Stimulated activated CD8-positive, alpha-beta memory T cell treated with anti-CD3 and anti-CD28 coated beads, Interleukin-7, amount 100 ng/mL, for 4 hours (primary cell): ENCODE measurements around the gene POLR3C.
"Not testable (repeated sequence)": the region's sequence is repeated elsewhere in the genome, so short reads cannot be mapped to it uniquely, and the experiment has no call there.

Source experiments
- DNase-seq, 2 donors: peaks; one replicate each; pipeline ENCODE4 v3.0.0-alpha.2; 2020; ENCODE audit warnings: low read depth in 2 of 2

POLR3C gene

DNA sequence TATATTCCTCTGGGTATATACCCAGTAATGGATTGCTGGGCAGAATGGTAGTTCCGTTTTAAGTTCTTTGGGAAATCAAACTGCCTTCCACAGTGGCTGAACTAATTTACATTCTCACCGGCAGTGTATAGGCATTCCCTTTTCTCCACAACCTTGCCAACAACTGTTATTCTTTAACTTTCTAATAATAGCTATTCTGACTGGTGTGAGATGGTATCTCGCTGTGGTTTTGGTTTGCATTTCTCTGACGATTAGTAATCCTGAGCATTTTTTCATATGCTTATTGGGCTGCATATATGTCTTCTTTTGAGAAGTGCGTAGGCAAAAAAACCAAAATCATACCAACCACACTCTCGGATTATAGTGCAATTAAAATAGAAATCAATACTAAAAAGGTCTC, 5.9 kb upstream of the POLR3C start:
- not testable (repeated sequence) for DNase-seq

DNA sequence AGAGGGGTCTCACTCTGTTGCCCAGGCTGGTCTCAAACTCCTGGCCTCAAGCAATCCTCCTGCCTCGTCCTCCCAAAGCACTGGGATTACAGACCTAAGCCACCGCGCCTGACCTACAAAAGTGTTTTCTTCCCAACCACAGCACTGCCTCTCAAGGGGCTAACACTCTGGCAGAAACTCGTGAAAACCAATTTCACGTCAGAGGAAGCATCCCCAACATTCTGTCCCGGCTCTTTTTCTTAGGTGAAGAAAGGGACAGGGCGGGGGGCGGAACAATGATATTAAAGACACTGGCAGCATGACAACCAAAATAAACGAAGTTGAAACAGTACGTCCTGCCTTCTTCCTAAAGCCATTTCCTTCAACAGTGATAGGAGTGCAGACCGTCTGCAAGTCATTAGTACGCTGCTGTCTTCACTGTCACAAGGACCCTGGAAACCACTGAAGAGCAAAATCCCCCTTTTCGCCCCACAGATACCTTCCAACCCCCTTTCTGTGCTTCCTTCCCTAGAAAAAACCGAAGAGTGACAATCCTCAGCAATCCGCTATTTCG, 1.1 kb upstream of the POLR3C start:
- DNase-seq: not testable (repeated sequence)

DNA sequence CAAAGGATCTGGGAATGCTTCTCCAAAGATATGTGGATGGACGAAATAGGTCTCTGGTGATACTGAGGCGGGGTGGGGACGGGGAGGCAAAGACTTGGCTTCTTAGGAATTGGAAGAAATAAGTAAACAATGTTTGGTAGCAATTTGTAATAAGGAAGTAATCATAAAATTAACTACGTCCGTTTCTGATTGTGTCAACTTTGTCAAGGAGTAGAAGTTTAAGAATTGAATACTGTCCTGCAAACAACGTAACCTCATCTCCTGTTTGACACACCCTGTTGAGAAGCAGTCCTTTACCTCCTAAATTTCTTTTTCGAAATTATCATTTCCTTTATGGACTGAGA, 471 bp downstream of the POLR3C start:
- no peak for DNase-seq

DNA sequence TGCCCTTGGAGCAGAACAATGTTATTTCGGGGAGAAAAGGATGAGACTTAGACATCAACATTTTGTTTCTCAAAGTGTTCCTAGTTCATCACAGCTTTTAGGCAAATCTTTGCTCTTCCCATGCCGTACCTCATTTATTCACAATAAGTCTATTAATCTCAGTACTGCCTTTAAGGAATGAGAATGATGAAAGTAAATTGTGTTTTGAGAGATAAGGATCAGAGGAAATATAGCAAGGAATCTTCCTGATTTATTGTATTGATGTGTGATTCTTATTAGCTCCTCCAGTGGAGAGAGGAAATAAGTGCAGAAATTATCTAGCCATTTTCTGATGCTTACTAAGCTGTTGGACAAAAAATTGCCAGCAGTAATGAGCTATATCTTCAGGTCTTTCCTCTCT, 2.0 kb downstream of the POLR3C start:
- no peak for DNase-seq

DNA sequence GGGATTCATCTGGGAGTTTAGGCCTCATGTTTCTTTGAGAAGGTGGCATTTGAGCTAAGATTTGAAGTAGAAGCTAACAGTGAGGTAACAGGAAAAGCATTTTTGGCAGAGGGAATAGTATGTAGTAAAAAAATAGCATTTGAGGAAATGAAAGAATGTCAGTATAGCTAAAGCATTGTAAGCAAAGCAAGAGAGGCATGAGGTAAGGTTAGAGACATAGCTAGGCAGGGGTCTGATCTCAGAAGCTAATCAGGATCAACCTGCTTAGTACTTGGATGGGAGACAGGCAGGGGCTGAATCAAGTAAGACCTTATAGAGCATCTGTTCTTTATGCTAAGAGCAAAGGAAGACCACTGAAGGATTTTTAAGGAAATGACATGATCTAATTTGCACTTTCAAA, 4.0 kb downstream of the POLR3C start:
- no peak for DNase-seq

DNA sequence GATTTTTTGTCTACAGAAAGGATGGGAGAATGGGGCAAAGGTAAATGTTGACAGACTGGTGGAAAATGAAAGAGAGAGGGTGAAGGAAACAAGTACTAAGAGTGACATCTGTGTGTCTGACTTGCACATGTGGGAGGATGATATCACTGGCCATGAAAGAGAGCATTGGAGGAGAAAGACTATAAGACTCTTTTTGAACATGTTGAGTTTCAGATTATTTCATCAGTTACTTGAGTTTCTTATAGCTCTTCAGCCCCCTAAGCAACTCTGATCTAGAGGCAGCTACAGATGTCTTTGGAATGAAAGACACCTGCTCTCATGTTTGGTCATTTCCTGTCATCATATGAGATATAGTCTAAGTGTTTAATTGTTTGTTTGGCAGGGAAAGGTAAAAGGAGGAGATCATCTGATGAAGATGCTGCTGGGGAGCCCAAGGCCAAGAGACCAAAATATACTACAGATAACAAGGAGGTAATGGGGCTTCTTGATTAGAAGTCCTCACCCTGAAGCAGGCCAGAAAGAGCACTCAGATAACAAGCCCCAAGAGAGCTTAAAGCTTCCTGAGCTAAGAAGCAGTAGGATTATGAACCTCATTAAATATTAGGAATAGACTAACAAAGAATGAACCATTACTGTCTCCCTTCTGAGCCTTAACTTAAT, 4.5 kb downstream of the POLR3C start:
- no peak for DNase-seq

DNA sequence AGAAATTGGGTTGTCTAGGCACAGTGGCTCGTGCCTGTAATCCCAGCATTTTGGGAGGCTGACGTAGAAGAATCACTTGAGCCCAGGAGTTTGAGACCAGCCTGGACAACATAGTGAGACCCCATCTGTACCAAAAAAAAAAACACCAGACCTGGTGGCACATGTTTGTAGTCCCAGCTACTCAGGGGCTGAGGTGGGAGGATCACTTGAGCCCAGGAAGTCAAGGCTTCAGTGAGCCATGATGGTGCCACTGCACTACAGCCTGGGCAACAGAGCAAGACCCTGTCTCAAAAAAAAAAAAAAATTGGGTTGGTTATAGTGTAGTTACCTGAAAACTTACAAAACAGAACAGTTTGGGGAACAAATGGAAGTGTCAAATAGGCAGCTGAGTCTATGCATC, 6.8 kb downstream of the POLR3C start:
- DNase-seq: not testable (repeated sequence)

DNA sequence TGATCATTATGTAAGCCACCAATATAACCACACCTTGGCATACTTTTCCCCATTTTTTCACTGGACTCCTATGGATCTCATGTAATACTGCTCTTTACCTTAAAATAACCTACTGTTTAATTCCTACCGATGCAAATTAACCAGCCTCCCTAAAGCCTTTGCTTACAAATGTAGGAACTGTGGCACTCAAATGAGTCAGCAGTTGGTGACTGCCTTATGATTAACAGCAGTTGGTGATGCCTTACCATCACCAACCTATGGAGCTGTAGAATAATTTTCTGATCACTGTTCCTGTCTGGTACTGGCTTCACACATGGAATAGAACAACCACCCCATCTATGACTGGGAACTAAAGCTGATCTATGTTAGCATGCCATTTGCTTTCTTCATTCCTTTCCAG, 13.7 kb downstream of the POLR3C start:
- no peak for DNase-seq

DNA sequence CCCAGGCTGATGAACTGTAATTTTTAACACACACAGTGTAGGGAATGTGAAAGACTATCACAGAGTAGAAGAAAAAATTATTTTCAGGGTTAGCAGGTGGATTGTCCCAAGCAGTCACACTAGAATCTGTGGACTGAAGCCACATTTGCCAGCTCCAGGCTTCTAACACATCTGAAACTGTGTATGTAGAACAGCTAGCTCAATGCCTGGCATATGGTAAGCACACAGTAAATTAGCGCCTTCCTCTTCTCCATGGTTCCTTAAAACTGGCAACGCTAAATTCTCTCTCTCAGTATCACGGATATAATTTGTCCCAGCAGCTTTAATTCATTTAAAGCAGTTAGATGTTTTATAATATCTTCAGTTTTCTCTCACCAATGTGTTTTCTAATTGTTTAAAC, 19.0 kb downstream of the POLR3C start:
- no peak for DNase-seq

DNA sequence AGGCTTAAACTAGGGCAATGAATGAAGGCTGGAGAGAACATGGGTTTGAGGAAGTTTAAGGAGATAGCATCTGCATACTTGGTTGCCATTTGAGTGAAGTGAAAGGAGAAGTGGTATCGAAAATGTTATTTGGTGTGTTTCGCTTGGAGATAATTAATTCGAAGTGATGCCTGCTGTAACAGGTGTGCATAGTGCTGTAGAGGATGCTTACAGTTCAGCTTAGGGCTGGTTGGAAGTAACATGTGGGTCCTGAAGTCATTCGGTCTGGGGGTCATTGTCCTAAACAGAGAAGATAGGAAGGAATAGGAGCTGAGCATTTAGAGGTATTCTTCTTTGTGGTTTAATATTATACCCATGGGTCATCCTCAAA, 21.1 kb downstream of the POLR3C start:
- no peak for DNase-seq

DNA sequence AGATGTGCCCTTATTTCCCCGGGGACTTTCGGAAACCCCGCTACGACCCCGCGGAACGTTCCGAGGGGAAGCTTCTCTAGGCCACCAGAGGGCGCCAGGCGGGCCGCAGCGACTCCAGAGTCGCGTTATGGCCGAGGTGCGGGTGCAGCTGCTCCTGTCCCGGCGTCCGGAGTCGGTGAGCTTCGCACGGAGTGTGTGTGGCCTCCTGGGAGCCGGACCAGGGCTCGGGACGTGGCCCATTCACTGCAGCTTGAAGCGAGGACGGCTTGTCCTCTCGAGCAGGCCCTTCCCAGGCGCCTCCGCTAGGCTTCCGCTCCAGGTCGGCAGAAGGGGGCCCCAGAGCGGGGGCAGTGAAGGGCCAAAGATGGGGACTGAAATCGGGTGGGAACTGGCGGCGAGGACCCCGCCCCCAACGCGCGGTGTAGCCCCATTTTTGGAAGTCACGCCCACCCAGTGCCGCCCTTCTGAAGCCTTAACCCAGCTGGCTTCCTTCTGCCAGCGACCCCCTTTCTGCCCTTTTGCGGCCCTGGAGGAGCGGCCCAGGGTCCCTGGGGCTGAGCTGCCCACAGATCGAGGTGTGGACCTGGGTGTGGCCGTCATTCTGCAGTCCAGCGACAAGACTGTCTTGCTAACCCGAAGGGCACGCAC, 21.6 kb downstream of the POLR3C start, which contains the start of gene NUDT17:
TSS of gene NUDT17 (plus strand) at position 117 of the 648 bp plus-strand sequence. CDS start at position 128, 11 bp downstream.
- peak; percentile 53 to 64 for DNase-seq

DNA sequence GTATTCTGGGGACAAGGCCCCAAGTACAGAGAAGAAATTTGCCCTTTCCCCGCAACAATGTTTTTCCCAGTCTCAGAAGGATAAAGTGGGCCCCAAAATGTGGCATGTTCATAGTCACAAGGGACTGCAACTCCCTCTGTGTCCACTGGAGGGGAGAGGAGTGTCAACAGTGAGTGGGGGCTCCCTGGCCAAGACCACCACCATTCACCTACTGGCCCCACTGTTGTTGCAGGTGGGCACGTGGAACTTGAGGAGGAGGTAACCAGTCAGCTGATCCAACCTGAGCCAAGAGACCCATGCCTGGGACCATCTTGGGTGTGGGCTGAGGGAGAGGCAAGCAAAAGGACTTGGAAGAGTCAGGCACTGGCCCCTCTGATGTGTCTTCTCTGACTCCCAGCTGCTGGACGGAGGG, 22.2 kb downstream of the POLR3C start:
- no peak for DNase-seq

DNA sequence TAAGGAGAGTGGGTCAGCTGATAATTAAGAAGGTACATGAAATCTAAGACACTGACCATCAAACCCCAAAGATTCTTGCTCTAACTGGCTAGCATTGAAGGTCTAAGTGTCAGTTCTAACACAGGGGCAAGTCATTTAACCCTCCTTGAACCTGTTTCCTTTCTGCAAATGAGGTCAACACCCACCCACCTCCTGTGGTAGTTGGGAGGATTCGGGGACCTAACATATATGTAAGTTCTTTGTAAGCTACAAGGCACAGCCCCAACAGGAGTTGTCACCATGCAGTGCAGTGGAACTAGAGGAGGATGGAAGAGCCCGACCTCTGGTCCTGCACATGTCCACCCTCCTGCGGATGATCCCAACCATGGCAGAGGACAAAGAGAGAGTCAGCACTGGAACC, 23.8 kb downstream of the POLR3C start:
- DNase-seq: no peak

DNA sequence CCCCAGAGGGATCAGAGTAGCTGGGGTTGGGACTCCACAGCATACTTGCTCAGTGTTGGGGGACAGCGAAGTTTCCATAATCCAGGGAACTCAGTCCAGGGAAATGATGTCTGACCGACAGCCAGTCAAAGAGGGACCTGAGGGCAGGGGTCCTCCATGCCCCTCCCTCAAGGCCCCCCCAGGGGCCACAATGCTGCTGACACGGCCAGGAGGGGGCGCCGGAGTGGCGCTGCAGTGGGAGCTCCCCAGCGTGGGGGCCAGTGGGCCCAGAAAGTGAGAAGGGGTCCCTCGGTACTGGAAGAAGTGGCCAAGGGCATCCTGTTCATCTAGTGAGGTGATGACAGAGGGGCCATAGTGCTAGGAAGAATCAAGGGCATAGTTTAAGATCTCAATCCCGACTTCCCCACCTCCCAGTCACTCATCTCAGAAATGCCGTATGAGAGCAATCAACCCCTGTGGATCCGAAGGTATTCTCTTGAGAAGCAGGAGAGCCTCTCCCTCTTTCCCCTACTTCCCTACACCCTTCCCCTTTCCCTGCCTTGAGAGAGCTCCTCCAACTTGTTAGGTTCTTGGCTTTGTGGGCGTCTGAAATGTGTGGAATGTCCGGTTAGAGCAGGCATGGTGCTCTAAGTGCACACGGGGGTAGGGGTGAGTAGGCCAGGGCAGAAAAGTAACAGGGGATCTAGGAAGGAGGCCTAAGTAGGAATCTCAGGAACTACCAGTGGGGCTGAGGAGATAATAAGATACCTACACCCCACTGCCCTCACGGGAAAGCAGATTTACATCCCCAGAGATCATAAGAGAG, 25.6 kb downstream of the POLR3C start:
- no peak for DNase-seq

DNA sequence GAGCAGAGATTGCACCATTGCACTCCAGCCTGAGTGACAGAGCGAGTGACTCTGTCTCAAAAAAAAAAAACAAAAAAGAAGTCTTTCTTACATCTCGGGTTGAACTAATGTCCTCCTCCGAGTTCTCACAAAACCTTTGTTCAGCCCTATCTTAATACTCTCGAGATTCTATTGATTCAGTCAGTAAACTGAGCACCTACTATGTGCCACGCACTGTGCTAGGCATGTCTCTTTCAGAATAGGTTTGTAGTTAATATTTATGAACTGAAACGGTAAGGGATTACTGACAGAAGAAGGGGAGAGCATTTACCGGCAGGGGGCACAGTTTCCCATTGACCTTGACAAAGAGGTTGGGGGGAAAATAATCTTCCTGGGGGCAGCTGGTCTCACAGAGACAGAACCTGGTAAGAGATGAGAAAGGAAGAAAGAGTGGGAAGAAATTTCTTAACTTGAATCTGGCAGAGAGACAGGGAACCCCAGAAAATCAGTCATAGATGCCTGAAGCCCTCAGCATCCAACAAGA, 31.5 kb downstream of the POLR3C start:
- no peak for DNase-seq

DNA sequence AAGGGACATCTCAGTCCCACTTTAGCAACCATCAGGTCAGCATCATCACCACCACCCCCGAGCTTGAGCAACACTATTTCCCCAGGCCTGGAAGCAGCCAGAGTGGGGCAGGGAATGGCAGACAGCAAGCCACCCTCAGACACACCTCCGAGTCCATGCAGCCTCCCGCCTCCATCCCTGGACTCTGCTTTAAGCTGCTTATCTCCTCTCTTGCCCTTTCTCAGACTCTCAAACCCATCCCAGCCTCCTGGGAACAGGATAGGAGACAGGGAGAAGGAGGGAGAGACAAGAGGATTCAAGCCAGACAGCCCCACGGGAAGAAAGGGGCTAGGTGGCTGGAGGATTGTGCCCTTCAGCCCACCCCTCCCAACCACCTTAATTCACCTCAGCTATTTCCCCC, 33.2 kb downstream of the POLR3C start:
- no peak for DNase-seq

DNA sequence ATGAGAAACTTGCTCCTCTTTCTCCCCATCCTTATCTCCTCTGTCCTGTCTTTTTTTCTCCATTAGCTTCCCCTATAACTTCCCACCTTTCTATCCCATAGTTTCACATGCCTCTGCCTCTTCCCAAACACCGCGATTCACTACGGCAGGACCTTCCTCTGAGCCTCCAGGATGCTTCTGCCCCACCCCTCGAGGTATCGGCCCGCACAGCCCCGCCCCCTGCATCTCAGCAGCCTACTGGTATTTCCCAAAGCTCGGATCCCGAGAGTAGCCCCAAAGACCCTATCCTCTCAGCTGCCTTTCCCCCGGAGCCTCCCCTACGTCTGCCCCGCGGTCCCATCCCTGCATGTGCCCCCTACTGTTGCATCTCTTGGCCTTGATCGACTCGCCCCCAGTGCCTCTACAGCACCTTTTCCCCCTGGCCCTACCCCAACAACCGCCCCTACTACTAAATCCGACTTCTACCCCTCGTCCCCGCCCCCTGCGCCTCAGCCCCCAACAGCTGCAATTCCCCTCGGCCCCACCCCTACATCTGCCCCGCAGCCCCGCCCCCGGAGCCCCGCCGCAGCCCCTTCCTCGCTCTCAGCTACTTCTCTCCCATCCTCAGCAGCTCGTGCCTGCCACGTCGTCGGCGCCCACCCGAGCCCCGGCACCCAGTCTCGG, 34.4 kb downstream of the POLR3C start:
- peak; percentile 26 to 66 for DNase-seq

DNA sequence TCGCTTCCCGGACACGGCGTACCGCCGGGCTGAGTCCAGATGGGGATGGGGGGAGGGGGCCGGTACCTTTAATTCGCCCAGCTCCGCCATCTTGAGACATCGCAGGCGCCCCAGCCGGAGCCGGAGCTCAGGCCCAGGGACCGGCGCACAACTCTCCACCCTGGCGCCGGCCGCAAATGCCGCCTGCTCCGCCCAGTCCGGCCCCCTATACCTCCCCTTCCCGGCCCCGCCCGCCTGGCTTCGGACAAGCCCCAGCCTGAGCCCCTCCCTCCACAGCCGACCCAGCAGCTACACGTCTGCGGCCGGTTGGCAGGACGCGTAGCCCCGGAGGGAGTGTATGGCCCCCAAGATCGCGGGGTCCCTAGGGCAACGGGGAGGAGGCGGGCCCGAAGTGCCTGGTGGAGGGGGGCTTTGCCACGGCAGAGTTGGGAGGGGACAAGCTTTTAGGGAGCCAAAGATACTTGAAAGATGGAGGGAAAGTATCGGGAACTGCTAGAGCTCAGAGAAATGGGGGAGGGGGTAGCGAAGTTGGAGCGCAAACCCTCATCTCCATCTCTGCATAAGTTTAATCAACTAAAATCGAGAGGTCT, 35.0 kb downstream of the POLR3C start, which contains the start of gene PIAS3:
TSS of gene PIAS3 (minus strand) at position 181 of the 590 bp plus-strand sequence. CDS start at position 90, 91 bp downstream.
- DNase-seq: peak; percentile 61 to 82

DNA sequence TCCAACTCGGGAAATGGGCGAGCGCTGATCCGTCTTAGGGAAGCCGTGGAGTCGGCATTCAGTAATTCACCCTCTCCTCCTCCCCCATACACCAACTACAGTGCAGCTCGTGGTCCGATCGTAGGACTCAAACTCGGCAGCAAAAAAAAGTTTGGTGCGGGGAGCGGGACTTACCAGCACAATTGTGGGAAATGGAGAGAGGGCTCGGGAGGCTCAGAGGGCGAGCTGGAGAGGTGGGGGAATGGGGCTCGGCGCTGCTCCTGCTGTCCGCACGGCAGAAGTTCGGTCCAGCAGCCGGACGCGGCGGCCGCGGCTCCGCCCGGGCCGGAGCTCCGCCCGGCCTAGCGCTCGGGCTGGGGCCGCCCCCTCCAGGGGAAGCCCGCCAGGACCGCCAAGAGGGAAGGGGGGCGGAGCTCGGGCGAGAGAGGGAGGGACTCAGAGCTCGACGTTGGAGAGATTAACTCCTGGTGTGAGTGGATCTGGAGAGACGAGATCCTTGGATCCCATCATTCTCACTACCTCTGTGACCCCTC, 35.6 kb downstream of the POLR3C start:
- peak; percentile 51 to 75 for DNase-seq

DNA sequence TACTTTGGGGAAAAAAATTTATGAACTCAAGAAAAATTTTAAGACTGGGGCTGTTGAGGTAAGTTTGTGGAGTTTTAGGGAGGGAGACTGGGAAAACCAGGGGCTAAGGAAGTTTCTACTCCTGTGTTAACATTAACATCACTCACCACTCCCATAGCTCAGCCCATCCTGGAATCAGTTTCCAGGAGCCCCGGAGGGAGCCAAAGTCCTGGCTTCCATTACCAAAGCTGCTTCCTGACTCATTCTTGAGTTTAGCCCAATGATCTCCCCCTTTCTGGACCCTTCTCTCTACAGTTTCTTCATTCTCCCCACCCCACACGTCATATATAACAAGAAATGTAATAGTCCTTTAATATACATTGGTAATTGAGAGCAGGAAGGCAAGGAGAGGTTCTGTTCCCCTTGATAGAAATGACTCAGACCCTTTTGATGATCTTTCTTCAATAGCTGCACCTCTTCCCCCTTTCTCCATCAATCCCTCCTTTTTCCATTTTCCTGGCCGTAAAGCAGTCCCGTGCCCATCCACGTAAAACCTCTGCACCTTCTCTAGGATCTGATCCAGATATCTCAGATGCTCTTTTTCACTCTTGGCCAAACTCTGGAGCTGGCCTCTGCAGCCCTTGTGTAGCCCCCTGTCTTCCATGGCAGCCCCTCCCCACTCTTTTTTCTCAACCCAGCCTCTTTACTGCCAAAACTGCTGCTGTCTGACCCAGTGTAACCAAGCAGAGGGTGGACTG, 39.5 kb downstream of the POLR3C start:
- no peak for DNase-seq
